ENCODE data around the gene CHRND. TPM values are rescaled to one million over a fixed set of nuclear protein-coding genes. Genes with fewer than 3 reads are reported as not detected.

Gene CHRND
- total RNA-seq, 3 donors from 2014 or later: not detected

GRCh38 chr2:232505856-232506255 is 20.1 kb upstream of the CHRND start:
- Mint-ChIP-seq H3K9me3 (no peaks in the 10 kb centered on the region), H3K4me3 (no peak overlapping the region), H3K4me1 (ENCODE audit: low read depth) (peaks cover 6% of the 10 kb centered on the region), H3K36me3 (ENCODE audit: insufficient read depth) (no peaks in the 10 kb centered on the region), H3K27me3 (ENCODE audit: low read depth) (peaks cover 43% of the 10 kb centered on the region)
- no peak for DNase-seq
- no peak for ATAC-seq

GRCh38 chr2:232506709-232507108 is 19.3 kb upstream of the CHRND start:
- DNase-seq (no peak), ATAC-seq (no peak)
- no peaks in the 10 kb centered on the region for H3K36me3 Mint-ChIP-seq (ENCODE audit: insufficient read depth)
- no peak overlapping the region for H3K4me3 Mint-ChIP-seq
- H3K27me3 Mint-ChIP-seq (ENCODE audit: low read depth): peaks cover 37% of the 10 kb centered on the region
- H3K4me1 Mint-ChIP-seq (ENCODE audit: low read depth): peaks cover 6% of the 10 kb centered on the region
- no peaks in the 10 kb centered on the region for H3K9me3 Mint-ChIP-seq

GRCh38 chr2:232508251-232508650 is 17.7 kb upstream of the CHRND start:
- Mint-ChIP-seq H3K27me3 (ENCODE audit: low read depth) (peaks cover 30% of the 10 kb centered on the region), H3K36me3 (ENCODE audit: insufficient read depth) (no peaks in the 10 kb centered on the region), H3K4me1 (ENCODE audit: low read depth) (peaks cover 2% of the 10 kb centered on the region), H3K9me3 (no peaks in the 10 kb centered on the region), H3K4me3 (no peak overlapping the region)
- ATAC-seq: no peak
- DNase-seq: no peak

- ATAC-seq: no peak
- no peak for DNase-seq
- H3K9me3 Mint-ChIP-seq: no peaks in the 10 kb centered on the region
- H3K36me3 Mint-ChIP-seq (ENCODE audit: insufficient read depth): no peaks in the 10 kb centered on the region
- H3K27me3 Mint-ChIP-seq (ENCODE audit: low read depth): peaks cover 10% of the 10 kb centered on the region
- H3K4me3 Mint-ChIP-seq: no peak overlapping the region
- no peaks in the 10 kb centered on the region for H3K4me1 Mint-ChIP-seq (ENCODE audit: low read depth)
Observed at GRCh38 chr2:232511336-232511890, 14.5 kb upstream of the CHRND start.

GRCh38 chr2:232512602-232513001 is 13.4 kb upstream of the CHRND start:
- no peaks in the 10 kb centered on the region for H3K4me1 Mint-ChIP-seq (ENCODE audit: low read depth)
- H3K27me3 Mint-ChIP-seq (ENCODE audit: low read depth): peaks cover 7% of the 10 kb centered on the region
- H3K36me3 Mint-ChIP-seq (ENCODE audit: insufficient read depth): no peaks in the 10 kb centered on the region
- no peaks in the 10 kb centered on the region for H3K9me3 Mint-ChIP-seq
- no peak overlapping the region for H3K4me3 Mint-ChIP-seq
- ATAC-seq: no peak
- DNase-seq: no peak

GRCh38 chr2:232513353-232513752 is 12.6 kb upstream of the CHRND start:
- Mint-ChIP-seq H3K4me3 (no peak overlapping the region), H3K4me1 (ENCODE audit: low read depth) (no peaks in the 10 kb centered on the region), H3K27me3 (ENCODE audit: low read depth) (peaks cover 8% of the 10 kb centered on the region), H3K9me3 (no peaks in the 10 kb centered on the region), H3K36me3 (ENCODE audit: insufficient read depth) (no peaks in the 10 kb centered on the region)
- no peak for ATAC-seq
- no peak for DNase-seq

- H3K27me3 Mint-ChIP-seq (ENCODE audit: low read depth): peaks cover 17% of the 10 kb centered on the region
- ATAC-seq: no peak
- H3K4me3 Mint-ChIP-seq: no peak overlapping the region
- H3K4me1 Mint-ChIP-seq (ENCODE audit: low read depth): no peaks in the 10 kb centered on the region
- no peaks in the 10 kb centered on the region for H3K9me3 Mint-ChIP-seq
- H3K36me3 Mint-ChIP-seq (ENCODE audit: insufficient read depth): no peaks in the 10 kb centered on the region
- DNase-seq: no peak
Observed at GRCh38 chr2:232515639-232516038, 10.3 kb upstream of the CHRND start.

- ATAC-seq (no peak), DNase-seq (no peak)
- Mint-ChIP-seq H3K4me3 (no peak overlapping the region), H3K9me3 (no peaks in the 10 kb centered on the region), H3K36me3 (ENCODE audit: insufficient read depth) (no peaks in the 10 kb centered on the region), H3K4me1 (ENCODE audit: low read depth) (peaks cover 2% of the 10 kb centered on the region), H3K27me3 (ENCODE audit: low read depth) (peaks cover 26% of the 10 kb centered on the region)
Observed at GRCh38 chr2:232516551-232516950, 9.4 kb upstream of the CHRND start.

GRCh38 chr2:232518844-232519243 is 7.1 kb upstream of the CHRND start:
- DNase-seq: no peak
- no peak overlapping the region for H3K4me3 Mint-ChIP-seq
- no peaks in the 10 kb centered on the region for H3K36me3 Mint-ChIP-seq (ENCODE audit: insufficient read depth)
- H3K27me3 Mint-ChIP-seq (ENCODE audit: low read depth): peaks cover 34% of the 10 kb centered on the region
- ATAC-seq: no peak
- no peaks in the 10 kb centered on the region for H3K9me3 Mint-ChIP-seq
- H3K4me1 Mint-ChIP-seq (ENCODE audit: low read depth): peaks cover 6% of the 10 kb centered on the region

- H3K9me3 Mint-ChIP-seq: no peaks in the 10 kb centered on the region
Observed at GRCh38 chr2:232519581-232520438, 6.2 kb upstream of the CHRND start, which contains the start of gene PRSS56. PRSS56 (plus strand) TSS chr2:232520388; CDS start chr2:232520599, 211 bp downstream.

GRCh38 chr2:232520489-232520888 is 5.5 kb upstream of the CHRND start:
- Mint-ChIP-seq H3K4me1 (ENCODE audit: low read depth) (peaks cover 6% of the 10 kb centered on the region), H3K9me3 (no peaks in the 10 kb centered on the region), H3K27me3 (ENCODE audit: low read depth) (peaks cover 41% of the 10 kb centered on the region), H3K36me3 (ENCODE audit: insufficient read depth) (no peaks in the 10 kb centered on the region), H3K4me3 (no peak overlapping the region)
- no peak for DNase-seq
- ATAC-seq: no peak

More at GRCh38 chr2:232519581-232520438, 6.2 kb upstream of the CHRND start, which contains the start of gene PRSS56:
- Mint-ChIP-seq H3K4me3 (no peak within 1 kb of the TSS), H3K27me3 (ENCODE audit: low read depth) (peaks cover 41% of the 10 kb centered on the region), H3K36me3 (ENCODE audit: insufficient read depth) (no peaks in the 10 kb centered on the region), H3K4me1 (ENCODE audit: low read depth) (peaks cover 6% of the 10 kb centered on the region)
- DNase-seq (no peak), ATAC-seq (no peak)

- DNase-seq: no peak
- H3K36me3 Mint-ChIP-seq (ENCODE audit: insufficient read depth): no peaks in the 10 kb centered on the region
- H3K4me3 Mint-ChIP-seq: no peak overlapping the region
- H3K27me3 Mint-ChIP-seq (ENCODE audit: low read depth): peaks cover 44% of the 10 kb centered on the region
- no peak for ATAC-seq
- no peaks in the 10 kb centered on the region for H3K9me3 Mint-ChIP-seq
- H3K4me1 Mint-ChIP-seq (ENCODE audit: low read depth): peaks cover 6% of the 10 kb centered on the region
Observed at GRCh38 chr2:232521098-232521497, 4.9 kb upstream of the CHRND start.

- peaks cover 6% of the 10 kb centered on the region for H3K4me1 Mint-ChIP-seq (ENCODE audit: low read depth)
- H3K9me3 Mint-ChIP-seq: no peaks in the 10 kb centered on the region
- no peaks in the 10 kb centered on the region for H3K36me3 Mint-ChIP-seq (ENCODE audit: insufficient read depth)
- peak overlapping the region; percentile 43 for H3K4me3 Mint-ChIP-seq
- DNase-seq (peak; percentile 69), ATAC-seq (peak; percentile 75 to 83)
- H3K27me3 Mint-ChIP-seq (ENCODE audit: low read depth): peaks cover 51% of the 10 kb centered on the region
Observed at GRCh38 chr2:232521959-232522622, 3.9 kb upstream of the CHRND start.

- Mint-ChIP-seq H3K36me3 (ENCODE audit: insufficient read depth) (no peaks in the 10 kb centered on the region), H3K4me3 (peak overlapping the region; percentile 49), H3K27me3 (ENCODE audit: low read depth) (peaks cover 53% of the 10 kb centered on the region), H3K4me1 (ENCODE audit: low read depth) (peaks cover 6% of the 10 kb centered on the region), H3K9me3 (no peaks in the 10 kb centered on the region)
- peak; percentile 8 to 15 for ATAC-seq
- DNase-seq: no peak
Observed at GRCh38 chr2:232522623-232523401, 3.1 kb upstream of the CHRND start.
